Astrocyte (in vitro differentiated cells and primary cell): Measurements from ENCODE around the gene CA14.

ENCODE experiments used
- CTCF ChIP-seq: IDR thresholded peaks from 2 replicates; pipeline ENCODE4 v1.5.1; 2011; ENCODE audit warnings: low read depth, mild to moderate bottlenecking, inconsistent platforms, low read length, moderate library complexity; ENCODE audit not compliant: insufficient read depth
- EZH2 ChIP-seq: IDR thresholded peaks from 2 replicates; pipeline ENCODE4 v1.6.1; 2012; ENCODE audit warnings: mild to moderate bottlenecking, low read length, inconsistent platforms; ENCODE audit not compliant: insufficient read depth

GRCh38 chr1:150267896-150268295 is 10.3 kb downstream of the CA14 start:
- TF ChIP-seq CTCF, result no peak
- no peak for TF ChIP-seq EZH2
